Mucosa of gallbladder (tissue), 1 donor: ENCODE data around the gene LRCH2. TPM values are rescaled to one million over a fixed set of nuclear protein-coding genes. Genes with fewer than 3 reads are reported as not detected.
"Not testable (repeated sequence)": the region's sequence is repeated elsewhere in the genome, so short reads cannot be mapped to it uniquely, and the experiment has no call there.

Experiments
- DNase-seq: peaks from one replicate; pipeline ENCODE4 v3.0.0-alpha.2; 2020; ENCODE audit warnings: low spot score
- total RNA-seq: library from RNA; stranded (reverse); gene quantifications from one replicate; pipeline ENCODE4 v1.2.1, GENCODE V29; 2021
- donor health status: DM: no; HTN: no; CAD: no.

Gene LRCH2
- total RNA-seq, 1 donor from 2014 or later = 3.9 TPM

GRCh38 chrX:115214151-115214550 lies 19.7 kb downstream of the LRCH2 start:
- DNase-seq = no peak

- DNase-seq = not testable (repeated sequence)
Measured at GRCh38 chrX:115209547-115209946, 24.3 kb downstream of the LRCH2 start.

GRCh38 chrX:115204040-115204439 lies 29.9 kb downstream of the LRCH2 start:
- no peak for DNase-seq

- DNase-seq = no peak
Measured at GRCh38 chrX:115192244-115192700, 41.6 kb downstream of the LRCH2 start.

GRCh38 chrX:115191490-115192243 lies 42.2 kb downstream of the LRCH2 start:
- DNase-seq = no peak

- DNase-seq = no peak
Measured at GRCh38 chrX:115190636-115191489, 43.0 kb downstream of the LRCH2 start.

- no peak for DNase-seq
Measured at GRCh38 chrX:115189646-115190635, 44.0 kb downstream of the LRCH2 start.

GRCh38 chrX:115189110-115189509 lies 44.8 kb downstream of the LRCH2 start, which contains the start of gene RBMXL3:
Gene RBMXL3 (plus strand): TSS chrX:115189410. CDS start chrX:115189442, 32 bp downstream.
- DNase-seq = no peak

GRCh38 chrX:115183980-115184379 lies 49.9 kb downstream of the LRCH2 start:
- no peak for DNase-seq

- DNase-seq = no peak
Measured at GRCh38 chrX:115178473-115178872, 55.4 kb downstream of the LRCH2 start.

- DNase-seq = no peak
Measured at GRCh38 chrX:115177932-115178331, 56.0 kb downstream of the LRCH2 start.

GRCh38 chrX:115174548-115174947 lies 59.3 kb downstream of the LRCH2 start:
- no peak for DNase-seq

- no peak for DNase-seq
Measured at GRCh38 chrX:115173181-115173580, 60.7 kb downstream of the LRCH2 start.

GRCh38 chrX:115147220-115147619 lies 86.7 kb downstream of the LRCH2 start:
- no peak for DNase-seq

- DNase-seq = no peak
Measured at GRCh38 chrX:115142057-115142456, 91.8 kb downstream of the LRCH2 start.

- DNase-seq = no peak
Measured at GRCh38 chrX:115138040-115138439, 95.9 kb downstream of the LRCH2 start.

- DNase-seq = no peak
Measured at GRCh38 chrX:115134382-115134781, 99.5 kb downstream of the LRCH2 start.

GRCh38 chrX:115112411-115112810 lies 121.5 kb downstream of the LRCH2 start:
- no peak for DNase-seq

- DNase-seq = no peak
Measured at GRCh38 chrX:115098897-115099296, 135.0 kb downstream of the LRCH2 start.

GRCh38 chrX:115093191-115093590 lies 140.7 kb downstream of the LRCH2 start:
- DNase-seq = no peak

- no peak for DNase-seq
Measured at GRCh38 chrX:115089419-115089818, 144.5 kb downstream of the LRCH2 start.

GRCh38 chrX:115068896-115069295 lies 165.0 kb downstream of the LRCH2 start:
- no peak for DNase-seq
